K562 (cell line): ENCODE data around the gene ZNF326. TPM values are rescaled to one million over a fixed set of nuclear protein-coding genes. Genes with fewer than 3 reads are reported as not detected.

Experiments
- ARID3A ChIP-seq: IDR thresholded peaks from 2 replicates; pipeline ENCODE4 v1.6.1; 2012; ENCODE audit warnings: low read depth, low read length, improper control_type of control experiment, borderline replicate concordance
- CREM ChIP-seq: IDR thresholded peaks from 2 replicates; pipeline ENCODE4 v1.6.1; 2014; ENCODE audit warnings: antibody characterized with exemption, low read depth
- LCOR ChIP-seq: sonication (generic); formaldehyde crosslinking; IDR thresholded peaks from 2 replicates; pipeline ENCODE4 v1.8.0; 2022; ENCODE audit warnings: mild to moderate bottlenecking, missing genetic modification reagents
- MEF2A ChIP-seq: IDR thresholded peaks from 2 replicates; pipeline ENCODE4 v1.6.1; 2011; ENCODE audit warnings: low read depth, mild to moderate bottlenecking, low read length, moderate library complexity; ENCODE audit not compliant: control insufficient read depth
- MITF ChIP-seq: IDR thresholded peaks from 2 replicates; pipeline ENCODE4 v1.6.1; 2014; ENCODE audit warnings: antibody characterized with exemption
- RAD21 ChIP-seq, 2 experiments: fragments of 250-450 bp in 1 of 2; fragments of 450-650 bp in 1 of 2; sonication (Bioruptor Pico) in 1 of 2; formaldehyde crosslinking in 1 of 2; IDR thresholded peaks in 1 of 2; conservative IDR thresholded peaks in 1 of 2; 2 replicates each; pipeline versions ENCODE4 v1.4.0 to v1.8.0; 2020 to 2022; ENCODE audit warnings: mild to moderate bottlenecking in 2 of 2, moderate library complexity in 1 of 2
- SMARCE1 ChIP-seq: fragments of 450-650 bp; IDR thresholded peaks from 2 replicates; pipeline ENCODE4 v1.7.1; 2016; ENCODE audit warnings: mild to moderate bottlenecking
- TAF1 ChIP-seq: IDR thresholded peaks from 2 replicates; pipeline ENCODE4 v1.6.1; 2011; ENCODE audit warnings: mild to moderate bottlenecking, low read length, moderate library complexity; ENCODE audit not compliant: insufficient read depth, control insufficient read depth, severe bottlenecking; ENCODE audit errors: extremely low read depth
- USF1 ChIP-seq: sonication (generic); formaldehyde crosslinking; IDR thresholded peaks from 2 replicates; pipeline ENCODE4 v1.9.0; 2022; ENCODE audit warnings: mild to moderate bottlenecking, missing genetic modification reagents
- ZSCAN32 ChIP-seq: fragments of 450-650 bp; formaldehyde crosslinking; IDR thresholded peaks from 2 replicates; pipeline ENCODE4 v1.4.0; 2020; ENCODE audit warnings: mild to moderate bottlenecking, moderate library complexity
- polyA plus RNA-seq, 8 experiments: library from polyadenylated mRNA; depleted of rRNA in 4 of 8; stranded (reverse) in 5 of 8; unstranded in 3 of 8; fragments of >200 nt; fragmentation: Nextera tagmentation in 2 of 8; fragmentation: Illumina TruSeq in 1 of 8; extraction: Ambion mirVana in 2 of 8; extraction: Trizol in 1 of 8; gene quantifications; 2 replicates each; pipeline versions ENCODE4 v1.2.1 to v1.2.3, GENCODE V29; 2011 to 2014; ENCODE audit warnings: inconsistent platforms in 1 of 8, missing spikeins in 1 of 8
- total RNA-seq, 7 experiments: library from RNA; depleted of rRNA in 6 of 7; stranded (reverse); fragments of >200 nt in 6 of 7; fragmentation: Illumina TruSeq in 2 of 7; extraction: Trizol in 2 of 7; gene quantifications; 2 replicates each; pipeline versions ENCODE4 v1.2.1 to v1.2.3, GENCODE V29; 2011 to 2021; ENCODE audit warnings: low replicate concordance in 1 of 7
- TF ChIP-seq, protein P1 (sequence below): fragments of 450-650 bp; IDR thresholded peaks from 2 replicates; pipeline ENCODE4 v1.6.1; 2016; ENCODE audit warnings: mild to moderate bottlenecking, moderate library complexity

ZNF326 gene
- total and polyA plus RNA-seq, 9 of the 15 experiments (the other 6 are each of a cell fraction or from before 2014, with no cell fraction given) = 7.2 to 33.2 (median 20.1) TPM

- TF ChIP-seq USF1 (CRISPR knock-in tag) = peak; percentile 60
- TF ChIP-seq RAD21 (CRISPR knock-in tag; conservative IDR thresholded peaks at IDR 0.05 in 1 of 2, IDR thresholded peaks at IDR 0.05 in 1 of 2) = peak; percentile 92 to 94
- TF ChIP-seq ARID3A = 0 out of 2 replicates have a peak, but pooled peaks have one; percentile 45
- no peak for TF ChIP-seq MEF2A
- peak; percentile 34; the same call in 1 of the 2 replicates for TF ChIP-seq CREM
- TF ChIP-seq, protein P1, sequence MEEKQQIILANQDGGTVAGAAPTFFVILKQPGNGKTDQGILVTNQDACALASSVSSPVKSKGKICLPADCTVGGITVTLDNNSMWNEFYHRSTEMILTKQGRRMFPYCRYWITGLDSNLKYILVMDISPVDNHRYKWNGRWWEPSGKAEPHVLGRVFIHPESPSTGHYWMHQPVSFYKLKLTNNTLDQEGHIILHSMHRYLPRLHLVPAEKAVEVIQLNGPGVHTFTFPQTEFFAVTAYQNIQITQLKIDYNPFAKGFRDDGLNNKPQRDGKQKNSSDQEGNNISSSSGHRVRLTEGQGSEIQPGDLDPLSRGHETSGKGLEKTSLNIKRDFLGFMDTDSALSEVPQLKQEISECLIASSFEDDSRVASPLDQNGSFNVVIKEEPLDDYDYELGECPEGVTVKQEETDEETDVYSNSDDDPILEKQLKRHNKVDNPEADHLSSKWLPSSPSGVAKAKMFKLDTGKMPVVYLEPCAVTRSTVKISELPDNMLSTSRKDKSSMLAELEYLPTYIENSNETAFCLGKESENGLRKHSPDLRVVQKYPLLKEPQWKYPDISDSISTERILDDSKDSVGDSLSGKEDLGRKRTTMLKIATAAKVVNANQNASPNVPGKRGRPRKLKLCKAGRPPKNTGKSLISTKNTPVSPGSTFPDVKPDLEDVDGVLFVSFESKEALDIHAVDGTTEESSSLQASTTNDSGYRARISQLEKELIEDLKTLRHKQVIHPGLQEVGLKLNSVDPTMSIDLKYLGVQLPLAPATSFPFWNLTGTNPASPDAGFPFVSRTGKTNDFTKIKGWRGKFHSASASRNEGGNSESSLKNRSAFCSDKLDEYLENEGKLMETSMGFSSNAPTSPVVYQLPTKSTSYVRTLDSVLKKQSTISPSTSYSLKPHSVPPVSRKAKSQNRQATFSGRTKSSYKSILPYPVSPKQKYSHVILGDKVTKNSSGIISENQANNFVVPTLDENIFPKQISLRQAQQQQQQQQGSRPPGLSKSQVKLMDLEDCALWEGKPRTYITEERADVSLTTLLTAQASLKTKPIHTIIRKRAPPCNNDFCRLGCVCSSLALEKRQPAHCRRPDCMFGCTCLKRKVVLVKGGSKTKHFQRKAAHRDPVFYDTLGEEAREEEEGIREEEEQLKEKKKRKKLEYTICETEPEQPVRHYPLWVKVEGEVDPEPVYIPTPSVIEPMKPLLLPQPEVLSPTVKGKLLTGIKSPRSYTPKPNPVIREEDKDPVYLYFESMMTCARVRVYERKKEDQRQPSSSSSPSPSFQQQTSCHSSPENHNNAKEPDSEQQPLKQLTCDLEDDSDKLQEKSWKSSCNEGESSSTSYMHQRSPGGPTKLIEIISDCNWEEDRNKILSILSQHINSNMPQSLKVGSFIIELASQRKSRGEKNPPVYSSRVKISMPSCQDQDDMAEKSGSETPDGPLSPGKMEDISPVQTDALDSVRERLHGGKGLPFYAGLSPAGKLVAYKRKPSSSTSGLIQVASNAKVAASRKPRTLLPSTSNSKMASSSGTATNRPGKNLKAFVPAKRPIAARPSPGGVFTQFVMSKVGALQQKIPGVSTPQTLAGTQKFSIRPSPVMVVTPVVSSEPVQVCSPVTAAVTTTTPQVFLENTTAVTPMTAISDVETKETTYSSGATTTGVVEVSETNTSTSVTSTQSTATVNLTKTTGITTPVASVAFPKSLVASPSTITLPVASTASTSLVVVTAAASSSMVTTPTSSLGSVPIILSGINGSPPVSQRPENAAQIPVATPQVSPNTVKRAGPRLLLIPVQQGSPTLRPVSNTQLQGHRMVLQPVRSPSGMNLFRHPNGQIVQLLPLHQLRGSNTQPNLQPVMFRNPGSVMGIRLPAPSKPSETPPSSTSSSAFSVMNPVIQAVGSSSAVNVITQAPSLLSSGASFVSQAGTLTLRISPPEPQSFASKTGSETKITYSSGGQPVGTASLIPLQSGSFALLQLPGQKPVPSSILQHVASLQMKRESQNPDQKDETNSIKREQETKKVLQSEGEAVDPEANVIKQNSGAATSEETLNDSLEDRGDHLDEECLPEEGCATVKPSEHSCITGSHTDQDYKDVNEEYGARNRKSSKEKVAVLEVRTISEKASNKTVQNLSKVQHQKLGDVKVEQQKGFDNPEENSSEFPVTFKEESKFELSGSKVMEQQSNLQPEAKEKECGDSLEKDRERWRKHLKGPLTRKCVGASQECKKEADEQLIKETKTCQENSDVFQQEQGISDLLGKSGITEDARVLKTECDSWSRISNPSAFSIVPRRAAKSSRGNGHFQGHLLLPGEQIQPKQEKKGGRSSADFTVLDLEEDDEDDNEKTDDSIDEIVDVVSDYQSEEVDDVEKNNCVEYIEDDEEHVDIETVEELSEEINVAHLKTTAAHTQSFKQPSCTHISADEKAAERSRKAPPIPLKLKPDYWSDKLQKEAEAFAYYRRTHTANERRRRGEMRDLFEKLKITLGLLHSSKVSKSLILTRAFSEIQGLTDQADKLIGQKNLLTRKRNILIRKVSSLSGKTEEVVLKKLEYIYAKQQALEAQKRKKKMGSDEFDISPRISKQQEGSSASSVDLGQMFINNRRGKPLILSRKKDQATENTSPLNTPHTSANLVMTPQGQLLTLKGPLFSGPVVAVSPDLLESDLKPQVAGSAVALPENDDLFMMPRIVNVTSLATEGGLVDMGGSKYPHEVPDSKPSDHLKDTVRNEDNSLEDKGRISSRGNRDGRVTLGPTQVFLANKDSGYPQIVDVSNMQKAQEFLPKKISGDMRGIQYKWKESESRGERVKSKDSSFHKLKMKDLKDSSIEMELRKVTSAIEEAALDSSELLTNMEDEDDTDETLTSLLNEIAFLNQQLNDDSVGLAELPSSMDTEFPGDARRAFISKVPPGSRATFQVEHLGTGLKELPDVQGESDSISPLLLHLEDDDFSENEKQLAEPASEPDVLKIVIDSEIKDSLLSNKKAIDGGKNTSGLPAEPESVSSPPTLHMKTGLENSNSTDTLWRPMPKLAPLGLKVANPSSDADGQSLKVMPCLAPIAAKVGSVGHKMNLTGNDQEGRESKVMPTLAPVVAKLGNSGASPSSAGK = peak; percentile 14; the same call in 1 of the 2 replicates
- 0 out of 2 replicates have a peak, but pooled peaks have one; percentile 56 for TF ChIP-seq LCOR
- no peak for TF ChIP-seq SMARCE1
- 0 out of 2 replicates have a peak, but pooled peaks have one; percentile 55 for TF ChIP-seq MITF
- TF ChIP-seq ZSCAN32 (CRISPR knock-in tag) = peak; percentile 77
- TF ChIP-seq TAF1 = no peak
Measured at GRCh38 chr1:89953131-89953626, 41.7 kb upstream of the ZNF326 start (continued).
